ENCODE results near the gene UBAC1.

DNA sequence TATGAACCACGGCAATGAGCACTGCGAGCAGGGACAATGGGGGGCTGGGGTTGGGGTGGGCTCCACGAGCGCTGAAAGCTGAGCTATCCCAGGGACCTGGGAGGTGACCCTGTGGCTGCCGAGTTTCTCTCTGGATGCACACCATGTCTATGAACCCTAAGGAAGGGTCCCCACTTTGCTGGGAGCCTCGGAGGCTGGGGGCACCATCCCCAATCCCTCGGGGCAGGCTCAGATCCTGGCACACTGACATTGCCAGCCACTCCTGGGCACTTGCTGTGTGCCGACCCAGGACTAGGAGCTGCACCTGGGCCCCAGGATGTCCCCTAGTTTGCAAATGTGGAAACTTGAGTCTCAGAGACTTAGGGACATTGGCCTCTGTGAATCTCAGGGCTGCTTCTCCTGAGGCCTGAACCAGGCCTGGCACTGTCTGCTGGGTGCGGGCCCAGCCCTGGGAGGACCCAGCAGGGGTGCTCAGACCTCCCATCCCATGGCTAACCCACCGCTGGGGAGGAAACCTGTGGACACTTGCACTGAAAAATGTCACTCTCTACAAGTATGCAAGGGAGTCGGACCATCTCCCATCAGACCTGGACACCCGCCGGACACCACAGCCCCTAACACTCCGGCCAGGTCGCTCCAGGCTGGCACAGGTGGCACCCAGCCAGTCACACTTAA is 40.8 kb downstream of the UBAC1 start:
- TF ChIP-seq, protein P1, sequence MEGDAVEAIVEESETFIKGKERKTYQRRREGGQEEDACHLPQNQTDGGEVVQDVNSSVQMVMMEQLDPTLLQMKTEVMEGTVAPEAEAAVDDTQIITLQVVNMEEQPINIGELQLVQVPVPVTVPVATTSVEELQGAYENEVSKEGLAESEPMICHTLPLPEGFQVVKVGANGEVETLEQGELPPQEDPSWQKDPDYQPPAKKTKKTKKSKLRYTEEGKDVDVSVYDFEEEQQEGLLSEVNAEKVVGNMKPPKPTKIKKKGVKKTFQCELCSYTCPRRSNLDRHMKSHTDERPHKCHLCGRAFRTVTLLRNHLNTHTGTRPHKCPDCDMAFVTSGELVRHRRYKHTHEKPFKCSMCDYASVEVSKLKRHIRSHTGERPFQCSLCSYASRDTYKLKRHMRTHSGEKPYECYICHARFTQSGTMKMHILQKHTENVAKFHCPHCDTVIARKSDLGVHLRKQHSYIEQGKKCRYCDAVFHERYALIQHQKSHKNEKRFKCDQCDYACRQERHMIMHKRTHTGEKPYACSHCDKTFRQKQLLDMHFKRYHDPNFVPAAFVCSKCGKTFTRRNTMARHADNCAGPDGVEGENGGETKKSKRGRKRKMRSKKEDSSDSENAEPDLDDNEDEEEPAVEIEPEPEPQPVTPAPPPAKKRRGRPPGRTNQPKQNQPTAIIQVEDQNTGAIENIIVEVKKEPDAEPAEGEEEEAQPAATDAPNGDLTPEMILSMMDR (conservative IDR thresholded peaks at IDR 0.05 in 1 of 2, IDR thresholded peaks at IDR 0.05 in 1 of 2; ENCODE audit: extremely low read depth in 1 of 2, insufficient read depth in 1 of 2, low read depth in 1 of 2, low read length in 2 of 2) = no peak
- TF ChIP-seq EZH2 (IDR thresholded peaks at IDR 0.05; ENCODE audit: borderline replicate concordance, low read length) = no peak

Data from mammary epithelial cell (primary cell).